22Rv1 (cell line): Measurements from ENCODE around the gene CFTR.
A peak's percentile ranks its signal among the peaks of the same experiment; 100 is the strongest.

Experiments
- H3K27ac ChIP-seq: fragments of 450-650 bp; 2 replicates; pipeline ENCODE4 v1.5.1; 2017
- ZFX ChIP-seq: fragments of 450-650 bp; IDR thresholded peaks from 2 replicates; pipeline ENCODE4 v1.6.1; 2017; ENCODE audit warnings: antibody characterized with exemption, borderline replicate concordance
- TF ChIP-seq, protein P1 (sequence below): fragments of 450-650 bp; IDR thresholded peaks from 2 replicates; pipeline ENCODE4 v1.5.1; 2017; ENCODE audit warnings: mild to moderate bottlenecking

Gene CFTR

DNA sequence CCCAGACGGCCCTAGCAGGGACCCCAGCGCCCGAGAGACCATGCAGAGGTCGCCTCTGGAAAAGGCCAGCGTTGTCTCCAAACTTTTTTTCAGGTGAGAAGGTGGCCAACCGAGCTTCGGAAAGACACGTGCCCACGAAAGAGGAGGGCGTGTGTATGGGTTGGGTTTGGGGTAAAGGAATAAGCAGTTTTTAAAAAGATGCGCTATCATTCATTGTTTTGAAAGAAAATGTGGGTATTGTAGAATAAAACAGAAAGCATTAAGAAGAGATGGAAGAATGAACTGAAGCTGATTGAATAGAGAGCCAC is 184 bp downstream of the CFTR start:
- no peak overlapping the region for H3K27ac ChIP-seq
- TF ChIP-seq, protein P1, sequence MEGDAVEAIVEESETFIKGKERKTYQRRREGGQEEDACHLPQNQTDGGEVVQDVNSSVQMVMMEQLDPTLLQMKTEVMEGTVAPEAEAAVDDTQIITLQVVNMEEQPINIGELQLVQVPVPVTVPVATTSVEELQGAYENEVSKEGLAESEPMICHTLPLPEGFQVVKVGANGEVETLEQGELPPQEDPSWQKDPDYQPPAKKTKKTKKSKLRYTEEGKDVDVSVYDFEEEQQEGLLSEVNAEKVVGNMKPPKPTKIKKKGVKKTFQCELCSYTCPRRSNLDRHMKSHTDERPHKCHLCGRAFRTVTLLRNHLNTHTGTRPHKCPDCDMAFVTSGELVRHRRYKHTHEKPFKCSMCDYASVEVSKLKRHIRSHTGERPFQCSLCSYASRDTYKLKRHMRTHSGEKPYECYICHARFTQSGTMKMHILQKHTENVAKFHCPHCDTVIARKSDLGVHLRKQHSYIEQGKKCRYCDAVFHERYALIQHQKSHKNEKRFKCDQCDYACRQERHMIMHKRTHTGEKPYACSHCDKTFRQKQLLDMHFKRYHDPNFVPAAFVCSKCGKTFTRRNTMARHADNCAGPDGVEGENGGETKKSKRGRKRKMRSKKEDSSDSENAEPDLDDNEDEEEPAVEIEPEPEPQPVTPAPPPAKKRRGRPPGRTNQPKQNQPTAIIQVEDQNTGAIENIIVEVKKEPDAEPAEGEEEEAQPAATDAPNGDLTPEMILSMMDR, result no peak
- TF ChIP-seq ZFX, result no peak

DNA sequence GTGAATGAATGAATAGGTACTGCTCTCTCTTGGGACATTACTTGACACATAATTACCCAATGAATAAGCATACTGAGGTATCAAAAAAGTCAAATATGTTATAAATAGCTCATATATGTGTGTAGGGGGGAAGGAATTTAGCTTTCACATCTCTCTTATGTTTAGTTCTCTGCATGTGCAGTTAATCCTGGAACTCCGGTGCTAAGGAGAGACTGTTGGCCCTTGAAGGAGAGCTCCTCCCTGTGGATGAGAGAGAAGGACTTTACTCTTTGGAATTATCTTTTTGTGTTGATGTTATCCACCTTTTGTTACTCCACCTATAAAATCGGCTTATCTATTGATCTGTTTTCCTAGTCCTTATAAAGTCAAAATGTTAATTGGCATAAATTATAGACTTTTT is 1.2 kb downstream of the CFTR start:
- H3K27ac ChIP-seq, result no peak overlapping the region
- no peak for TF ChIP-seq ZFX
- TF ChIP-seq, protein P1, result peak; percentile 81

DNA sequence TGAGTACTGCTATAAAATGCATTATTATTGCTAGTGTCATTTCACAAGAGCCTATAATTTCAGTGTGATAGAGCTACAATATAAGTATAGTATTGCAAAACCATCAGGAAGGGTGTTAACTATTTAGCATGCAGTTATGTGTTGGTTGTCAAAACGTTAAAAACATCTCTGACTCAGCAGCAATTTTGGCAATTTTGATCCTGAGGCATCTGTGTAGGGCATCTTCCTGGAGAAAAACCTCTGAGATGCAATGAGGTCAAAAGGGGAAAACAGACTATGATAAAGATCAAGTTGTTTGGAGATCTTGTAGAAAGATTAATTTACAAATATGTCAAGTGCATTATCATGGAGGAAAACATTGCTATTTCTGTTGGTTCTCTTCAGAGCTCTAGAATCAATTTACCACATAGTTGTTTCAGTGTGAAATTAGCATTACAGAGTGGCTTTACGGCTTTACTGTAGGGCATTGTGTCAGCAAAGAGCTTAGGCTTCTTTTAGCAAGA is 5.3 kb downstream of the CFTR start:
- TF ChIP-seq, protein P1, result no peak
- TF ChIP-seq ZFX, result no peak
- H3K27ac ChIP-seq, result no peak overlapping the region

DNA sequence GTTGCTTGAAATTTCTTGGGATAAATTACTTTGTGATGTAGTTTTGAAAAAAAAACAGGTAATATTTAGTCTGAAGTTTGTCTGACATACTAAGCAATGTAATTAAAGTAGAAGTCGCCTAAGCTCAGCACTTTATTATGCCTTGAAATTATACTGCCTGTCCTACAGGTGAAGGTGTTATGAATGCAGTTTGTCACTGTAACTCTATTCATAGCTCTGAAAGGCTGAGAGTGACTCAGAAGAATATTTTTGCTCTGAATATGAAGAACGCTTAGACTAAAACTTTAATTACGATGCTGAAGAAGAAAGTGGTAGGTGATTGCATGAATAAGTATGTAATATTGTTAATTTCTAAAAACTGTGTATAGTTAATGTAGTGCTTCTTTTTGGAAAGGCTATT is 9.2 kb downstream of the CFTR start:
- H3K27ac ChIP-seq, result no peak overlapping the region

DNA sequence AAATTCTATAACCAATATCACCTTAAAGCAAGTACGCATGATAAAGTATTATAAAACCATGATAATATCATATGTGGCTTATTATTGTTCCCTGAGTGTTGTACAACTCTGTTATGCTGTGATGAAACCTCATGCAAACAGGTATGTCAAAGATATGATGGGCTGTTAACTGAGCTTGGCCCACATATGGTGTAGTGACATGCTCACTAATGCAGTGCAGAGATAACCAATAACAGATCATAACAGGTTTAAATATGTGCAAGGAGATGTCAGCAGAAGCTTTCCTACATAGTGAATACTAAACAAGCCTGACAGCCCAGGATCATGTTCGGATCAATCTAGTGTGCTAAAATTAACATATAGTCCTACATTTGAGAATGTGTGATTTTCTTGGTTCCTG is 9.6 kb downstream of the CFTR start:
- TF ChIP-seq, protein P1, result no peak
- TF ChIP-seq ZFX, result no peak
- peak overlapping the region; percentile 47 for H3K27ac ChIP-seq

More for the DNA sequence above, 9.2 kb downstream of the CFTR start:
- TF ChIP-seq ZFX, result no peak
- TF ChIP-seq, protein P1, result no peak

DNA sequence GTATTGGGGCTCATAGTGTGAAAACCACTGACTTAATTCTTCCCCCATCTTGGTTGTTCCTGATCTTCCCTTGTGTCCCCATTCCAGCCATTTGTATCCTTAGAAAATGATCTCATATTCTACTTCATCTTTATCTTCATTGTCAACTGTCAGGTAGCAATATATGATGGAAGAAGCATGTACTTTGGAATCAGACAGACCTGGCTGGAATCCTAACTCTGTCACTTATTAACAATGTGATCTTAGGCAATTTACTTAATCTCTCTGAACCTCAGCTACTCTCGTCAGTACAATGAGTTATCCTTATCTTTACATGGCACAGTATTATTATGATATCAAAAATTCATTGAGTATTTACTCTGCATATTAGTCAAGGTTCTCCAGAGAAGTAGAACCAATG is 10.1 kb downstream of the CFTR start:
- H3K27ac ChIP-seq, result peak overlapping the region; percentile 47

DNA sequence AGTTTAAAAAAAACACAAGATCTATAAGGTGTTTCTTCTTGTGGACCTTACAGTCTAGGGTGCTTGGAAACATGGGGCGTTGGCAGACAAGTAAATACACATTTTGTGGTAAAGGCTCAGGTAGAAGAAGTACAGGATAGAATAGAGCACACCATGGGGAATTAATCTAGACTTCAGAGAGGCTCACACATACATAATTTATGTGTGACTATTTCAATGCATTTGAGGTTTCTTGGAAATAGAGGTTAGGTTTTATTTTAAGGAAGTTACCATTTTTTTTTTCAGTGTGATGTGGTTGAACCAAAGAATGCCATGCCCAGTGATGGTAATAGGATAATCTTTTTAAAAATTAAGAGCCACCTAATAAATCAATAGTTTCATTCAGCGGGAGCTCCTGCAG is 12.8 kb downstream of the CFTR start:
- H3K27ac ChIP-seq, result no peak overlapping the region
- no peak for TF ChIP-seq ZFX

More for the DNA sequence above, 10.1 kb downstream of the CFTR start:
- no peak for TF ChIP-seq ZFX
- TF ChIP-seq, protein P1, result no peak

DNA sequence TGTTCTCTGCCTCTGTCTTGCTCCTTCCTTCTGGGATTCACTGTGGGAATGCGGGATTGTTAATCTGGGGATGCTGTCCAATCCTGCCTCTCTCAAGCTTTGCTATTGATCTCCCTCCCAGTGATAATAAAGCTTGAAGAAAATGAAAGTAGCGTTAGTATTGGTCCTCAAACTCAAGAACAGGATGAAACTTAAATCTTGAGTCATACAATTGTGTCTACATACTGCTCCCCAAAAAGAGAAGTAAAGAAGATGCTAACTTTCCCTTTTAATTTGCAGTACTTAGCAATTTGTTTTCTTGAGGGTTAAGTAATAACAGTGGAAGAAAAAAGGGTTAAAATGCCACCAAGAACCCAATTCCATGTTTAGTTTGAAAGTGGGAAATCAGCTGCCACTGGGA is 13.6 kb downstream of the CFTR start:
- TF ChIP-seq, protein P1, result no peak
- TF ChIP-seq ZFX, result no peak
- H3K27ac ChIP-seq, result no peak overlapping the region
